Colonic mucosa (tissue), 4 donors: ENCODE data around the gene CFAP61. TPM values are rescaled to one million over a fixed set of nuclear protein-coding genes. Genes with fewer than 3 reads are reported as not detected.

Source experiments
- DNase-seq: peaks from one replicate; pipeline ENCODE4 v3.0.0-alpha.2; 2020
- H3K27ac ChIP-seq: fragments of 200-600 bp; one replicate; pipeline ENCODE4 v1.8.0; 2021
- H3K27me3 ChIP-seq: fragments of 200-600 bp; one replicate; pipeline ENCODE4 v1.8.0; 2021
- H3K36me3 ChIP-seq: fragments of 200-600 bp; one replicate; pipeline ENCODE4 v1.8.0; 2021
- H3K4me1 ChIP-seq: fragments of 200-600 bp; one replicate; pipeline ENCODE4 v1.8.0; 2021; ENCODE audit warnings: mild to moderate bottlenecking
- H3K4me3 ChIP-seq: fragments of 200-600 bp; one replicate; pipeline ENCODE4 v1.8.0; 2021
- H3K9ac ChIP-seq, 2 donors: one replicate each; pipeline ENCODE4 v1.7.0; 2013; ENCODE audit warnings: control low read depth in 2 of 2, low read depth in 2 of 2, low read length in 2 of 2
- H3K9me3 ChIP-seq: fragments of 200-600 bp; one replicate; pipeline ENCODE4 v1.8.0; 2021
- intact Hi-C: fragments of 100-400 bp; cut with DNase I; formaldehyde crosslinking; loops from one replicate; pipeline ENCODE4 v1.14.1; 2022
- total RNA-seq, 2 donors: library from RNA; stranded (reverse); fragmentation: NEBNext Ultra II Directional in 1 of 2; extraction: Animal tissue kit (Norgen Biotek cat#: 25700) in 1 of 2; gene quantifications; one replicate each; pipeline ENCODE4 v1.2.1, GENCODE V29; 2021
- TF ChIP-seq, protein P1 (sequence below): fragments of 200-600 bp; IDR thresholded peaks from one replicate; pipeline ENCODE4 v1.8.0; 2022; ENCODE audit warnings: antibody characterized with exemption, mild to moderate bottlenecking
- donor health status: healthy.
- donor health status: DM: no; HTN: no; CAD: no.
- donor health status: DM: no; HTN: no; CAD: no.

The CFAP61 gene
- total RNA-seq, 2 donors from 2014 or later: 0.32 TPM; not detected in 1

DNA sequence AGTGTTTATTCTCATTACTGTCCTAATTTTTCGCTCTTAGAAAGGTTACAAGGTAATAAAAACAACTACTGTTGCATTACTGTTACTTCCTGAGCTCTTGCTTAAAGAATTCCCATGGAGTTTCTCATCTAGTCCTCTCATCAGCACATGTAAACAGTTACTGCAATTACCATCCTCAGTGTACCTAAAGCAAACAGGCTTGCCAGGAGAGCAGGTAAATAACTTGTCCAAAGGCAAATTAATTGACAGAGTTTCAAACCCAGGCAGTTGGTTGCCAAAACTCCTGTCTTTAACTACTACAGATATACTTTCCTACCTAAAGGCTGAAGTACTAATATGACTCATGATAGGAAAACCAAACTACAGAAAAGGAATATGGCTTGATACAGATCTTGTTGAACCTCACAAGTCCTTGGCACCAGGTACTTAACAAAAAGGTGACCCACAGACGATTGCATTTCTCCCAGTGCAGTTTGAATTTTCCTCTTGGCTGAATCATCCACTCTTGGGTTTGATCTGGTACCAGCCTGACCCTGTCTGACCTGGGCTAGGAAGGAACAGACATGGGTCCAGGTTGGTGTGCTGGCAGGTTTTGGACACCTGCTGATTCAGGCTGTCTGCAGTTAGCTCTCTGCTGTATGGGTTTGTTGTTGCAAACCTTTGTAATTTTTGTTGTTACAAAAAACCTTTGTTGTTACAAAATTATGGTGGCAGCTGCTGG lies 153.0 kb downstream of the CFAP61 start:
- H3K9ac ChIP-seq: no peak overlapping the region
- H3K9me3 ChIP-seq: no peaks in the 10 kb centered on the region
- H3K27me3 ChIP-seq: no peaks in the 10 kb centered on the region
- H3K36me3 ChIP-seq: no peaks in the 10 kb centered on the region
- TF ChIP-seq, protein P1, sequence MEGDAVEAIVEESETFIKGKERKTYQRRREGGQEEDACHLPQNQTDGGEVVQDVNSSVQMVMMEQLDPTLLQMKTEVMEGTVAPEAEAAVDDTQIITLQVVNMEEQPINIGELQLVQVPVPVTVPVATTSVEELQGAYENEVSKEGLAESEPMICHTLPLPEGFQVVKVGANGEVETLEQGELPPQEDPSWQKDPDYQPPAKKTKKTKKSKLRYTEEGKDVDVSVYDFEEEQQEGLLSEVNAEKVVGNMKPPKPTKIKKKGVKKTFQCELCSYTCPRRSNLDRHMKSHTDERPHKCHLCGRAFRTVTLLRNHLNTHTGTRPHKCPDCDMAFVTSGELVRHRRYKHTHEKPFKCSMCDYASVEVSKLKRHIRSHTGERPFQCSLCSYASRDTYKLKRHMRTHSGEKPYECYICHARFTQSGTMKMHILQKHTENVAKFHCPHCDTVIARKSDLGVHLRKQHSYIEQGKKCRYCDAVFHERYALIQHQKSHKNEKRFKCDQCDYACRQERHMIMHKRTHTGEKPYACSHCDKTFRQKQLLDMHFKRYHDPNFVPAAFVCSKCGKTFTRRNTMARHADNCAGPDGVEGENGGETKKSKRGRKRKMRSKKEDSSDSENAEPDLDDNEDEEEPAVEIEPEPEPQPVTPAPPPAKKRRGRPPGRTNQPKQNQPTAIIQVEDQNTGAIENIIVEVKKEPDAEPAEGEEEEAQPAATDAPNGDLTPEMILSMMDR: no peak
- DNase-seq: no peak
- no peak overlapping the region for H3K27ac ChIP-seq
- intact Hi-C loops: no loop called here
- H3K4me1 ChIP-seq: no peaks in the 10 kb centered on the region
- H3K4me3 ChIP-seq: no peak overlapping the region

DNA sequence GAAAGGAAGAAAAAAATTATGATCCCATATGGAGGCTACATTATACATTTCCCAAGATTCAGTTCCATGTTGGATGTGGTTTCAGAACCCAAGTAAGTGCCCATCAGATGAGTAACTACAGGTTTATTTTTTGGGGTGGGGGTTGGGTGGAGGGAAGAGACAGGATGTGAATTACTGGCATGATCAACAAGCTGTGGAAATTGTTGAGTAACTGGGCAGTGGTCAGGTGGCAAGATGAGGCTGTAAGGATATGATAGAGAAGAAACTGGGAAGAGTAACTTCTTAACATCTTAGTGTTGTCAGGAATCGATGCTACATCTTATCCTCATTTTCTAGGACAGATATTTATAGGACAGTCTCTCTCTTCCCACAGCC lies 153.5 kb downstream of the CFAP61 start:
- no peak overlapping the region for H3K27ac ChIP-seq
- DNase-seq: no peak

DNA sequence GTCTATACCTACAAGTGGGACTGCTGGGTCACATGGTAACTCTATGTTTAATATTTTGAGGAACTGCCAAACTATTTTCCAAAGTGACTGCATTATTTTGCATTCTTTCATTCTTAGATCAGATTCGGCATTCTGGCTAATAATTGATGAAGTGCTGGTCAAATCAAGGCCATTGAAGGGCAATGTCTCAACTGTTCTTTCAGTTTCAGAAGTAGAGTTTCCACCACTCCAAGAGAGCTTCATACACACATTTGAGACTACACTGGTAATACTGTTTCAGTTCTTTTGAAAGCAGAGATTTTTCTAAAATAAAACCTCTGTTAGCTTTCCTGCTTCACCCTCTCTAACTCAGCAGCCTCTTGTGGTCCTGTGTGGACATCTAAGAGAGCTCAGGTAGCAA lies 154.5 kb downstream of the CFAP61 start:
- Histone ChIP-seq H3K36me3 (no peaks in the 10 kb centered on the region), H3K27ac (no peak overlapping the region), H3K27me3 (no peaks in the 10 kb centered on the region), H3K9me3 (no peaks in the 10 kb centered on the region), H3K9ac (no peak overlapping the region), H3K4me1 (peaks cover 3% of the 10 kb centered on the region), H3K4me3 (no peak overlapping the region)
- DNase-seq: no peak
- TF ChIP-seq, protein P1: no peak
- intact Hi-C loops: no loop called here

More for the DNA sequence above, 153.5 kb downstream of the CFAP61 start:
- H3K27me3 ChIP-seq: no peaks in the 10 kb centered on the region
- no peaks in the 10 kb centered on the region for H3K36me3 ChIP-seq
- no peaks in the 10 kb centered on the region for H3K9me3 ChIP-seq
- H3K4me1 ChIP-seq: no peaks in the 10 kb centered on the region
- H3K9ac ChIP-seq: no peak overlapping the region
- H3K4me3 ChIP-seq: no peak overlapping the region
- intact Hi-C loops: no loop called here
- TF ChIP-seq, protein P1: no peak

DNA sequence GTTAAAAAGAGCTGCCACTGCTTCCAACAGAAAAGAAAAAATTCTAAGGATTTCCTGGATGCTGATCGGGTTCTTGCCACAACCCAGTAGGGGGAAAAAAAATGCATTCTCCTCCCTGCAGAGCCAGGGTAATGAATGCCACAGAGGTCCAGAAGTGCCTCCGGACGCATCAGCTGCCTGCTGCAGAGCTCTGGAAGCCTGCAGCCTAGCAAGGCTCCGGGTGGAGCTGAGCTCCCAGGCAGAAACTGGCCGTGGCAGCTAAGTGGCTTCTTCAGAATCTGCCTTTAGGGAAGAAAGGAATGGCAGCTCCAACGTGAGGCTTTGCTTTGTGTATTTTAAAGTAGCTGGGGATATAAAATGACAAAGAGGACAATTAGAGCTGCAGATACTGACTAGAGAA lies 155.0 kb downstream of the CFAP61 start:
- Histone ChIP-seq H3K27ac (no peak overlapping the region), H3K4me1 (peaks cover 7% of the 10 kb centered on the region), H3K36me3 (no peaks in the 10 kb centered on the region), H3K4me3 (no peak overlapping the region), H3K9ac (no peak overlapping the region), H3K9me3 (no peaks in the 10 kb centered on the region), H3K27me3 (no peaks in the 10 kb centered on the region)
- no peak for DNase-seq
- intact Hi-C loops: no loop called here
- TF ChIP-seq, protein P1: no peak

DNA sequence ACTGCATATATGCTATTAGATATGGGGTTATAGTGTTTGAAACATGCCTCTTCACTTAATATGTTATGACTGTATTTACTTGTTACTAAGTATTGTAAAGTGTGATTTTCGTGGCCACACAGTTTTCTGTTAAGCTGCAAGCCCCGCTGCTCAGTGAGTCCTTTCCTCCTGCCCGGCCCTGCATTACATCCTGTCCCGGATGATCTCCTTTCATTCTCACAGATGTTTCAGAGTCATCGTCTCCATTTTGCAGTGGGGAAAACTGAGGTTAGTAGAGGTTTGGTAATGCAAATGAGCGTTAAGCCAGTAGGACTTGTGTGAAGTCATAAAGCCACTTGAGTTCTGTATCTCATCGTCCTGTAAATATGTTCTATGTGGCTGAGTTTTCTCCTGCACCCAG lies 155.5 kb downstream of the CFAP61 start:
- H3K9ac ChIP-seq: no peak overlapping the region
- H3K4me3 ChIP-seq: no peak overlapping the region
- DNase-seq: no peak
- intact Hi-C loops: no loop called here
- H3K36me3 ChIP-seq: no peaks in the 10 kb centered on the region
- no peak overlapping the region for H3K27ac ChIP-seq
- no peaks in the 10 kb centered on the region for H3K27me3 ChIP-seq
- peaks cover 7% of the 10 kb centered on the region for H3K4me1 ChIP-seq
- TF ChIP-seq, protein P1: no peak
- H3K9me3 ChIP-seq: no peaks in the 10 kb centered on the region
